ENCODE measurements around the gene GBP7.

The GBP7 gene

GRCh38 chr1:89125240-89125912 is 50.4 kb downstream of the GBP7 start:
- ATAC-seq, result peak; percentile 75
- TF ChIP-seq ZNF565 (CRISPR knock-in tag; conservative IDR thresholded peaks at IDR 0.05; ENCODE audit: low read depth) (no peak), CSDC2 (CRISPR knock-in tag; IDR thresholded peaks at IDR 0.05) (no peak), GLIS3 (CRISPR knock-in tag; IDR thresholded peaks at IDR 0.05) (no peak), ESRRG (CRISPR knock-in tag; IDR thresholded peaks at IDR 0.05) (no peak), TOX (CRISPR knock-in tag; IDR thresholded peaks at IDR 0.05; ENCODE audit: borderline replicate concordance) (no peak), BACH2 (CRISPR knock-in tag; IDR thresholded peaks at IDR 0.05; ENCODE audit: borderline replicate concordance) (no peak), ZFP30 (CRISPR knock-in tag; IDR thresholded peaks at IDR 0.05) (no peak), ISL1 (CRISPR knock-in tag; IDR thresholded peaks at IDR 0.05) (no peak), ZNF70 (CRISPR knock-in tag; IDR thresholded peaks at IDR 0.05) (no peak), RARB (CRISPR knock-in tag; IDR thresholded peaks at IDR 0.05) (no peak)
- TF ChIP-seq, protein P1, sequence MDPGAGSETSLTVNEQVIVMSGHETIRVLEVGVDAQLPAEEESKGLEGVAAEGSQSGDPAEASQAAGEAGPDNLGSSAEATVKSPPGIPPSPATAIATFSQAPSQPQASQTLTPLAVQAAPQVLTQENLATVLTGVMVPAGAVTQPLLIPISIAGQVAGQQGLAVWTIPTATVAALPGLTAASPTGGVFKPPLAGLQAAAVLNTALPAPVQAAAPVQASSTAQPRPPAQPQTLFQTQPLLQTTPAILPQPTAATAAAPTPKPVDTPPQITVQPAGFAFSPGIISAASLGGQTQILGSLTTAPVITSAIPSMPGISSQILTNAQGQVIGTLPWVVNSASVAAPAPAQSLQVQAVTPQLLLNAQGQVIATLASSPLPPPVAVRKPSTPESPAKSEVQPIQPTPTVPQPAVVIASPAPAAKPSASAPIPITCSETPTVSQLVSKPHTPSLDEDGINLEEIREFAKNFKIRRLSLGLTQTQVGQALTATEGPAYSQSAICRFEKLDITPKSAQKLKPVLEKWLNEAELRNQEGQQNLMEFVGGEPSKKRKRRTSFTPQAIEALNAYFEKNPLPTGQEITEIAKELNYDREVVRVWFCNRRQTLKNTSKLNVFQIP (CRISPR knock-in tag; IDR thresholded peaks at IDR 0.05; ENCODE audit: borderline replicate concordance, low read depth), result no peak
- TF ChIP-seq, protein P2, sequence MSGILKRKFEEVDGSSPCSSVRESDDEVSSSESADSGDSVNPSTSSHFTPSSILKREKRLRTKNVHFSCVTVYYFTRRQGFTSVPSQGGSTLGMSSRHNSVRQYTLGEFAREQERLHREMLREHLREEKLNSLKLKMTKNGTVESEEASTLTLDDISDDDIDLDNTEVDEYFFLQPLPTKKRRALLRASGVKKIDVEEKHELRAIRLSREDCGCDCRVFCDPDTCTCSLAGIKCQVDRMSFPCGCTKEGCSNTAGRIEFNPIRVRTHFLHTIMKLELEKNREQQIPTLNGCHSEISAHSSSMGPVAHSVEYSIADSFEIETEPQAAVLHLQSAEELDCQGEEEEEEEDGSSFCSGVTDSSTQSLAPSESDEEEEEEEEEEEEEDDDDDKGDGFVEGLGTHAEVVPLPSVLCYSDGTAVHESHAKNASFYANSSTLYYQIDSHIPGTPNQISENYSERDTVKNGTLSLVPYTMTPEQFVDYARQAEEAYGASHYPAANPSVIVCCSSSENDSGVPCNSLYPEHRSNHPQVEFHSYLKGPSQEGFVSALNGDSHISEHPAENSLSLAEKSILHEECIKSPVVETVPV (CRISPR knock-in tag; IDR thresholded peaks at IDR 0.05), result no peak

GRCh38 chr1:89121641-89122040 is 54.2 kb downstream of the GBP7 start:
- no peak for ATAC-seq
- TF ChIP-seq, protein P3, sequence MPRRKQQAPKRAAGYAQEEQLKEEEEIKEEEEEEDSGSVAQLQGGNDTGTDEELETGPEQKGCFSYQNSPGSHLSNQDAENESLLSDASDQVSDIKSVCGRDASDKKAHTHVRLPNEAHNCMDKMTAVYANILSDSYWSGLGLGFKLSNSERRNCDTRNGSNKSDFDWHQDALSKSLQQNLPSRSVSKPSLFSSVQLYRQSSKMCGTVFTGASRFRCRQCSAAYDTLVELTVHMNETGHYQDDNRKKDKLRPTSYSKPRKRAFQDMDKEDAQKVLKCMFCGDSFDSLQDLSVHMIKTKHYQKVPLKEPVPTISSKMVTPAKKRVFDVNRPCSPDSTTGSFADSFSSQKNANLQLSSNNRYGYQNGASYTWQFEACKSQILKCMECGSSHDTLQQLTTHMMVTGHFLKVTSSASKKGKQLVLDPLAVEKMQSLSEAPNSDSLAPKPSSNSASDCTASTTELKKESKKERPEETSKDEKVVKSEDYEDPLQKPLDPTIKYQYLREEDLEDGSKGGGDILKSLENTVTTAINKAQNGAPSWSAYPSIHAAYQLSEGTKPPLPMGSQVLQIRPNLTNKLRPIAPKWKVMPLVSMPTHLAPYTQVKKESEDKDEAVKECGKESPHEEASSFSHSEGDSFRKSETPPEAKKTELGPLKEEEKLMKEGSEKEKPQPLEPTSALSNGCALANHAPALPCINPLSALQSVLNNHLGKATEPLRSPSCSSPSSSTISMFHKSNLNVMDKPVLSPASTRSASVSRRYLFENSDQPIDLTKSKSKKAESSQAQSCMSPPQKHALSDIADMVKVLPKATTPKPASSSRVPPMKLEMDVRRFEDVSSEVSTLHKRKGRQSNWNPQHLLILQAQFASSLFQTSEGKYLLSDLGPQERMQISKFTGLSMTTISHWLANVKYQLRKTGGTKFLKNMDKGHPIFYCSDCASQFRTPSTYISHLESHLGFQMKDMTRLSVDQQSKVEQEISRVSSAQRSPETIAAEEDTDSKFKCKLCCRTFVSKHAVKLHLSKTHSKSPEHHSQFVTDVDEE (CRISPR knock-in tag; IDR thresholded peaks at IDR 0.05), result no peak
- TF ChIP-seq ZNF565 (CRISPR knock-in tag; conservative IDR thresholded peaks at IDR 0.05; ENCODE audit: low read depth) (no peak), CSDC2 (CRISPR knock-in tag; IDR thresholded peaks at IDR 0.05) (no peak), SNAI2 (CRISPR knock-in tag; IDR thresholded peaks at IDR 0.05) (no peak), TCF4 (CRISPR knock-in tag; IDR thresholded peaks at IDR 0.05; ENCODE audit: borderline replicate concordance) (no peak), ISL1 (CRISPR knock-in tag; IDR thresholded peaks at IDR 0.05) (no peak), PPARA (CRISPR knock-in tag; IDR thresholded peaks at IDR 0.05; ENCODE audit: borderline replicate concordance) (no peak), GLIS3 (CRISPR knock-in tag; IDR thresholded peaks at IDR 0.05) (no peak), BACH2 (CRISPR knock-in tag; IDR thresholded peaks at IDR 0.05; ENCODE audit: borderline replicate concordance) (no peak), OSR1 (CRISPR knock-in tag; IDR thresholded peaks at IDR 0.05) (no peak), ESRRG (CRISPR knock-in tag; IDR thresholded peaks at IDR 0.05) (no peak), ZC3H10 (CRISPR knock-in tag; IDR thresholded peaks at IDR 0.05) (no peak), PATZ1 (CRISPR knock-in tag; IDR thresholded peaks at IDR 0.05; ENCODE audit: borderline replicate concordance) (no peak), RARB (CRISPR knock-in tag; IDR thresholded peaks at IDR 0.05) (no peak), TOX (CRISPR knock-in tag; IDR thresholded peaks at IDR 0.05; ENCODE audit: borderline replicate concordance) (no peak)
- TF ChIP-seq, protein P4, sequence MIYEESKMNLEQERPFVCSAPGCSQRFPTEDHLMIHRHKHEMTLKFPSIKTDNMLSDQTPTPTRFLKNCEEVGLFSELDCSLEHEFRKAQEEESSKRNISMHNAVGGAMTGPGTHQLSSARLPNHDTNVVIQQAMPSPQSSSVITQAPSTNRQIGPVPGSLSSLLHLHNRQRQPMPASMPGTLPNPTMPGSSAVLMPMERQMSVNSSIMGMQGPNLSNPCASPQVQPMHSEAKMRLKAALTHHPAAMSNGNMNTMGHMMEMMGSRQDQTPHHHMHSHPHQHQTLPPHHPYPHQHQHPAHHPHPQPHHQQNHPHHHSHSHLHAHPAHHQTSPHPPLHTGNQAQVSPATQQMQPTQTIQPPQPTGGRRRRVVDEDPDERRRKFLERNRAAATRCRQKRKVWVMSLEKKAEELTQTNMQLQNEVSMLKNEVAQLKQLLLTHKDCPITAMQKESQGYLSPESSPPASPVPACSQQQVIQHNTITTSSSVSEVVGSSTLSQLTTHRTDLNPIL (CRISPR knock-in tag; IDR thresholded peaks at IDR 0.05; ENCODE audit: low read depth), result no peak

GRCh38 chr1:89114662-89115061 is 61.1 kb downstream of the GBP7 start:
- ATAC-seq, result no peak
- TF ChIP-seq PATZ1 (CRISPR knock-in tag; IDR thresholded peaks at IDR 0.05; ENCODE audit: borderline replicate concordance) (no peak), OSR1 (CRISPR knock-in tag; IDR thresholded peaks at IDR 0.05) (no peak), SNAI2 (CRISPR knock-in tag; IDR thresholded peaks at IDR 0.05) (no peak), PPARA (CRISPR knock-in tag; IDR thresholded peaks at IDR 0.05; ENCODE audit: borderline replicate concordance) (no peak), ZNF8 (CRISPR knock-in tag; IDR thresholded peaks at IDR 0.05) (no peak), TOX (CRISPR knock-in tag; IDR thresholded peaks at IDR 0.05; ENCODE audit: borderline replicate concordance) (no peak), RARB (CRISPR knock-in tag; IDR thresholded peaks at IDR 0.05) (no peak), ZC3H10 (CRISPR knock-in tag; IDR thresholded peaks at IDR 0.05) (no peak), ZFP30 (CRISPR knock-in tag; IDR thresholded peaks at IDR 0.05) (no peak), ESRRG (CRISPR knock-in tag; IDR thresholded peaks at IDR 0.05) (no peak), ZNF70 (CRISPR knock-in tag; IDR thresholded peaks at IDR 0.05) (no peak)
- TF ChIP-seq, protein P1 (CRISPR knock-in tag; IDR thresholded peaks at IDR 0.05; ENCODE audit: borderline replicate concordance, low read depth), result no peak

Data from SK-N-SH treated with all-trans-retinoic acid at 6 μM for 48 hours (cell line).